HEK293 (cell line): ENCODE data around the gene BEX2.

Experiments
- CTCF ChIA-PET: fragments of 350-600 bp; formaldehyde crosslinking; extraction: SDS; loops from one replicate; lab custom pipeline; 2021; ENCODE audit warnings: antibody characterized with exemption; lab: Yijun Ruan, JAX
- POLR2A ChIA-PET: fragments of 300-600 bp; formaldehyde crosslinking; extraction: SDS; loops from one replicate; lab custom pipeline; 2020; ENCODE audit warnings: antibody characterized with exemption, inconsistent platforms; lab: Yijun Ruan, JAX
- H3K27ac ChIP-seq: fragments of 200-500 bp; sonication (Bioruptor generic); 2 replicates; pipeline ENCODE4 v1.5.1; 2014; ENCODE audit warnings: low read depth, low read length, control low read depth, inconsistent platforms; ENCODE audit errors: extremely low read depth
- H3K36me3 ChIP-seq, 2 experiments: fragments of 200-500 bp in 1 of 2; sonication (Bioruptor generic) in 1 of 2; 1 replicate in 1 of 2; 2 replicates in 1 of 2; pipeline ENCODE4 v1.5.1; 2014 to 2017; ENCODE audit warnings: inconsistent platforms in 2 of 2, low read length in 2 of 2; ENCODE audit not compliant: control insufficient read depth in 2 of 2, insufficient read depth in 1 of 2
- H3K4me1 ChIP-seq: fragments of 200-500 bp; sonication (Bioruptor generic); 2 replicates; pipeline ENCODE4 v1.5.1; 2014; ENCODE audit warnings: mild to moderate bottlenecking, low read length, inconsistent platforms; ENCODE audit not compliant: control insufficient read depth, insufficient read depth
- H3K4me3 ChIP-seq: 2 replicates; pipeline ENCODE4 v1.5.1; 2011; ENCODE audit warnings: low read depth, mild to moderate bottlenecking, control low read depth, low read length, moderate library complexity
- H3K9me3 ChIP-seq: fragments of 200-500 bp; sonication (Bioruptor generic); 2 replicates; pipeline ENCODE4 v1.5.1; 2014; ENCODE audit warnings: low read depth, low read length, inconsistent platforms; ENCODE audit not compliant: control insufficient read depth, insufficient read depth
- GLIS1 ChIP-seq: fragments of 450-650 bp; formaldehyde crosslinking; IDR thresholded peaks from 2 replicates; pipeline ENCODE4 v1.5.1; 2016; ENCODE audit warnings: missing biosample characterization, missing genetic modification characterization
- SP7 ChIP-seq: fragments of 450-650 bp; formaldehyde crosslinking; IDR thresholded peaks from 2 replicates; pipeline ENCODE4 v1.5.1; 2016; ENCODE audit warnings: missing biosample characterization, missing genetic modification characterization
- ZBTB21 ChIP-seq: fragments of 450-650 bp; formaldehyde crosslinking; IDR thresholded peaks from 2 replicates; pipeline ENCODE4 v1.5.1; 2017; ENCODE audit warnings: missing biosample characterization, missing genetic modification characterization
- ZBTB48 ChIP-seq: fragments of 450-650 bp; formaldehyde crosslinking; IDR thresholded peaks from 2 replicates; pipeline ENCODE4 v1.5.1; 2016; ENCODE audit warnings: missing biosample characterization, missing genetic modification characterization
- ZBTB7A ChIP-seq: fragments of 450-650 bp; formaldehyde crosslinking; IDR thresholded peaks from 2 replicates; pipeline ENCODE4 v1.5.1; 2016; ENCODE audit warnings: low read depth, missing biosample characterization, missing genetic modification characterization
- ZBTB8A ChIP-seq: fragments of 450-650 bp; formaldehyde crosslinking; IDR thresholded peaks from 2 replicates; pipeline ENCODE4 v1.5.1; 2016; ENCODE audit warnings: missing biosample characterization, missing genetic modification characterization
- ZFP69B ChIP-seq: fragments of 450-650 bp; formaldehyde crosslinking; IDR thresholded peaks from 2 replicates; pipeline ENCODE4 v1.5.1; 2016; ENCODE audit warnings: missing biosample characterization, missing genetic modification characterization
- ZIC2 ChIP-seq: fragments of 450-650 bp; formaldehyde crosslinking; IDR thresholded peaks from 2 replicates; pipeline ENCODE4 v1.5.1; 2016; ENCODE audit warnings: missing biosample characterization, missing genetic modification characterization
- ZNF140 ChIP-seq: fragments of 450-650 bp; formaldehyde crosslinking; IDR thresholded peaks from 2 replicates; pipeline ENCODE4 v1.5.1; 2016; ENCODE audit warnings: missing biosample characterization, missing genetic modification characterization
- ZNF19 ChIP-seq: fragments of 450-650 bp; formaldehyde crosslinking; IDR thresholded peaks from 2 replicates; pipeline ENCODE4; 2016; ENCODE audit warnings: missing biosample characterization, missing genetic modification characterization, low read depth
- ZNF211 ChIP-seq: fragments of 450-650 bp; formaldehyde crosslinking; IDR thresholded peaks from 2 replicates; pipeline ENCODE4 v1.5.1; 2016; ENCODE audit warnings: low read depth, missing biosample characterization, missing genetic modification characterization
- ZNF335 ChIP-seq: fragments of 450-650 bp; formaldehyde crosslinking; conservative IDR thresholded peaks from 2 replicates; pipeline ENCODE4 v1.5.1; 2016; ENCODE audit warnings: missing biosample characterization, missing genetic modification characterization
- ZNF354C ChIP-seq: fragments of 450-650 bp; formaldehyde crosslinking; IDR thresholded peaks from 2 replicates; pipeline ENCODE4 v1.5.1; 2016; ENCODE audit warnings: missing biosample characterization, missing genetic modification characterization, low read depth, borderline replicate concordance
- ZNF366 ChIP-seq: fragments of 450-650 bp; formaldehyde crosslinking; conservative IDR thresholded peaks from 2 replicates; pipeline ENCODE4 v1.5.1; 2016; ENCODE audit warnings: missing biosample characterization, missing genetic modification characterization
- ZNF433 ChIP-seq: fragments of 450-650 bp; formaldehyde crosslinking; IDR thresholded peaks from 2 replicates; pipeline ENCODE4 v1.5.1; 2016; ENCODE audit warnings: missing biosample characterization, missing genetic modification characterization, low read depth
- ZNF48 ChIP-seq: fragments of 450-650 bp; formaldehyde crosslinking; IDR thresholded peaks from 2 replicates; pipeline ENCODE4 v1.5.1; 2016; ENCODE audit warnings: missing biosample characterization, missing genetic modification characterization
- ZNF530 ChIP-seq: fragments of 450-650 bp; formaldehyde crosslinking; IDR thresholded peaks from 2 replicates; pipeline ENCODE4 v1.5.1; 2016; ENCODE audit warnings: low read depth, missing biosample characterization, missing genetic modification characterization
- ZNF555 ChIP-seq: fragments of 450-650 bp; formaldehyde crosslinking; conservative IDR thresholded peaks from 2 replicates; pipeline ENCODE4 v1.5.1; 2017; ENCODE audit warnings: missing biosample characterization, mild to moderate bottlenecking, missing genetic modification characterization, inconsistent platforms
- ZNF629 ChIP-seq: fragments of 450-650 bp; formaldehyde crosslinking; IDR thresholded peaks from 2 replicates; pipeline ENCODE4 v1.5.1; 2017; ENCODE audit warnings: missing biosample characterization, missing genetic modification characterization
- ZSCAN23 ChIP-seq: fragments of 450-650 bp; formaldehyde crosslinking; IDR thresholded peaks from 2 replicates; pipeline ENCODE4 v1.5.1; 2016; ENCODE audit warnings: missing biosample characterization, missing genetic modification characterization
- TF ChIP-seq, protein P1 (sequence below): fragments of 450-650 bp; formaldehyde crosslinking; IDR thresholded peaks from 2 replicates; pipeline ENCODE4 v1.5.1; 2016; ENCODE audit warnings: missing biosample characterization, missing genetic modification characterization
- TF ChIP-seq, protein P2 (sequence below): fragments of 450-650 bp; IDR thresholded peaks from 2 replicates; pipeline ENCODE4 v1.5.1; 2018; ENCODE audit warnings: missing biosample characterization, missing genetic modification characterization
- TF ChIP-seq, protein P3 (sequence below): fragments of 450-650 bp; formaldehyde crosslinking; IDR thresholded peaks from 2 replicates; pipeline ENCODE4 v1.5.1; 2016; ENCODE audit warnings: missing biosample characterization, missing genetic modification characterization
- TF ChIP-seq, protein P4 (sequence below): fragments of 450-650 bp; formaldehyde crosslinking; IDR thresholded peaks from 2 replicates; pipeline ENCODE4; 2016; ENCODE audit warnings: missing biosample characterization, missing genetic modification characterization
- TF ChIP-seq, protein P5 (sequence below): fragments of 450-650 bp; formaldehyde crosslinking; IDR thresholded peaks from 2 replicates; pipeline ENCODE4 v1.5.1; 2017; ENCODE audit warnings: missing biosample characterization, mild to moderate bottlenecking, missing genetic modification characterization, moderate library complexity
- TF ChIP-seq, protein P6 (sequence below): fragments of 450-650 bp; formaldehyde crosslinking; optimal IDR thresholded peaks from 2 replicates; pipeline ENCODE3; 2016; ENCODE audit warnings: missing biosample characterization, mild to moderate bottlenecking, missing genetic modification characterization
- TF ChIP-seq, protein P7 (sequence below): fragments of 450-650 bp; formaldehyde crosslinking; IDR thresholded peaks from 2 replicates; pipeline ENCODE4 v1.5.1; 2016; ENCODE audit warnings: missing biosample characterization, missing genetic modification characterization

BEX2 gene

DNA sequence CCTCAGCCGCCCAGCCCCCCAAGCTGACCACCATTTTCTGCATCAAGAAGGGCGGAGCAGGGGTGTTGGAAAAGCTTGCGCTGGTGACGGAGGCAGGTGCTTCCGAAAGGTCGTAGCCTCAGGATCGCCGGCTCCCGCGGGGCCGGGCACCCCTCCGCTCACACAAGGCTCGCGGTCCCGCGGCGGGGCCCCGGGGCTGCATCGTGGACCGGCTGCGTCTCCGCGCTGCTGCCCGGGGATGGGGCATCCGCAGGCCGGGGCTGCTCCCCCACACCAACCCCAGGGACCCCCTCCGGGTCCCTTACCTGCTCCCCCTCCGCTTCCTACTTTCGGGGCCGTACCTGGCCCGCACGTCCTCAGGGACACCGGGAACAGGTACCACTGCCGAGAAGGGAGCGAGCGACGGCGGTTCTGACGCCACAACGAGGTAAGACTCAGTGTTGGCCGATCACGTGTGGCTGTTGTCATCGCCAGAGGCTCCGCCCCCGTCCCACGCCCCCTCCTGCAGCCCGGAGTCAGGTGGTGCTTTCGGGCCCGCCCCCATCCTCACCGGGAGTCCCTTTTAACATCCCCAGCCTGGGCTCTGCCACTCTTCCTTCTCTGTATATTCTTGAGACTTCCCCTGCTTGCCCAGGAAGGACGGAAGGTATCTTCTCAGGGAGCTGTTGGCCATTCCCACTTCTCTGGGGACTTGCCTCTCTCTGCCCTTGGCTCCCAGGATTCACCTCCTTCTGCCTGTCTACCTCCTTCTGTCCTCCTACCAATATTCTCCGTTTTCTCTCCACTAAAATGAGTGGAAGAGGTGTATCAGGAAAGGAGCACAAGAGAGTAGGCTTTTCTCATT is at the start of gene BEX2:
Gene BEX2, minus strand, starts transcription at position 436 of the 844 bp plus-strand sequence. CDS start 1,014 bp downstream, outside the sequence.
- POLR2A ChIA-PET = interaction anchor here (0.6 kb wide), 1 partner anchor 57 kb away, joined by 3 read pairs; no protein-coding TSS in a partner anchor
- peak within 1 kb of the TSS; percentile 55 for H3K4me3 ChIP-seq
- peak; percentile 70; the same call in 1 of the 2 replicates for TF ChIP-seq ZBTB21 (tag by site-specific recombination)
- TF ChIP-seq, protein P1, sequence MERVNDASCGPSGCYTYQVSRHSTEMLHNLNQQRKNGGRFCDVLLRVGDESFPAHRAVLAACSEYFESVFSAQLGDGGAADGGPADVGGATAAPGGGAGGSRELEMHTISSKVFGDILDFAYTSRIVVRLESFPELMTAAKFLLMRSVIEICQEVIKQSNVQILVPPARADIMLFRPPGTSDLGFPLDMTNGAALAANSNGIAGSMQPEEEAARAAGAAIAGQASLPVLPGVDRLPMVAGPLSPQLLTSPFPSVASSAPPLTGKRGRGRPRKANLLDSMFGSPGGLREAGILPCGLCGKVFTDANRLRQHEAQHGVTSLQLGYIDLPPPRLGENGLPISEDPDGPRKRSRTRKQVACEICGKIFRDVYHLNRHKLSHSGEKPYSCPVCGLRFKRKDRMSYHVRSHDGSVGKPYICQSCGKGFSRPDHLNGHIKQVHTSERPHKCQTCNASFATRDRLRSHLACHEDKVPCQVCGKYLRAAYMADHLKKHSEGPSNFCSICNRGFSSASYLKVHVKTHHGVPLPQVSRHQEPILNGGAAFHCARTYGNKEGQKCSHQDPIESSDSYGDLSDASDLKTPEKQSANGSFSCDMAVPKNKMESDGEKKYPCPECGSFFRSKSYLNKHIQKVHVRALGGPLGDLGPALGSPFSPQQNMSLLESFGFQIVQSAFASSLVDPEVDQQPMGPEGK = peak; percentile 79
- no peak for TF ChIP-seq ZNF530 (tag by site-specific recombination)
- no peak for TF ChIP-seq ZSCAN23 (tag by site-specific recombination)
- no peak for TF ChIP-seq ZNF140 (tag by site-specific recombination)
- TF ChIP-seq ZBTB7A (tag by site-specific recombination) = no peak
- 0 out of 2 replicates have a peak, but pooled peaks have one; percentile 22 for TF ChIP-seq ZBTB48
- no peak for TF ChIP-seq ZNF555
- no peak for TF ChIP-seq ZIC2 (tag by site-specific recombination)
- TF ChIP-seq GLIS1 (tag by site-specific recombination) = peak; percentile 79
- TF ChIP-seq ZNF629 (tag by site-specific recombination) = peak; percentile 91
- no peak for TF ChIP-seq ZNF48 (tag by site-specific recombination)
- TF ChIP-seq ZNF19 = no peak
- TF ChIP-seq, protein P2, sequence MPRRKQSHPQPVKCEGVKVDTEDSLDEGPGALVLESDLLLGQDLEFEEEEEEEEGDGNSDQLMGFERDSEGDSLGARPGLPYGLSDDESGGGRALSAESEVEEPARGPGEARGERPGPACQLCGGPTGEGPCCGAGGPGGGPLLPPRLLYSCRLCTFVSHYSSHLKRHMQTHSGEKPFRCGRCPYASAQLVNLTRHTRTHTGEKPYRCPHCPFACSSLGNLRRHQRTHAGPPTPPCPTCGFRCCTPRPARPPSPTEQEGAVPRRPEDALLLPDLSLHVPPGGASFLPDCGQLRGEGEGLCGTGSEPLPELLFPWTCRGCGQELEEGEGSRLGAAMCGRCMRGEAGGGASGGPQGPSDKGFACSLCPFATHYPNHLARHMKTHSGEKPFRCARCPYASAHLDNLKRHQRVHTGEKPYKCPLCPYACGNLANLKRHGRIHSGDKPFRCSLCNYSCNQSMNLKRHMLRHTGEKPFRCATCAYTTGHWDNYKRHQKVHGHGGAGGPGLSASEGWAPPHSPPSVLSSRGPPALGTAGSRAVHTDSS (tag by site-specific recombination) = no peak
- no peak for TF ChIP-seq ZNF433 (tag by site-specific recombination)
- no peak for TF ChIP-seq ZBTB8A (tag by site-specific recombination)
- TF ChIP-seq ZNF335 (tag by site-specific recombination) = peak; percentile 33; the same call in 1 of the 2 replicates
- no peak for TF ChIP-seq ZFP69B (tag by site-specific recombination)
- peak; percentile 57; the same call in 1 of the 2 replicates for TF ChIP-seq ZNF366 (tag by site-specific recombination)
- TF ChIP-seq, protein P3, sequence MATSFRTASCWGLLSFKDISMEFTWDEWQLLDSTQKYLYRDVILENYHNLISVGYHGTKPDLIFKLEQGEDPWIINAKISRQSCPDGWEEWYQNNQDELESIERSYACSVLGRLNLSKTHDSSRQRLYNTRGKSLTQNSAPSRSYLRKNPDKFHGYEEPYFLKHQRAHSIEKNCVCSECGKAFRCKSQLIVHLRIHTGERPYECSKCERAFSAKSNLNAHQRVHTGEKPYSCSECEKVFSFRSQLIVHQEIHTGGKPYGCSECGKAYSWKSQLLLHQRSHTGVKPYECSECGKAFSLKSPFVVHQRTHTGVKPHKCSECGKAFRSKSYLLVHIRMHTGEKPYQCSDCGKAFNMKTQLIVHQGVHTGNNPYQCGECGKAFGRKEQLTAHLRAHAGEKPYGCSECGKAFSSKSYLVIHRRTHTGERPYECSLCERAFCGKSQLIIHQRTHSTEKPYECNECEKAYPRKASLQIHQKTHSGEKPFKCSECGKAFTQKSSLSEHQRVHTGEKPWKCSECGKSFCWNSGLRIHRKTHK = no peak
- TF ChIP-seq, protein P4, sequence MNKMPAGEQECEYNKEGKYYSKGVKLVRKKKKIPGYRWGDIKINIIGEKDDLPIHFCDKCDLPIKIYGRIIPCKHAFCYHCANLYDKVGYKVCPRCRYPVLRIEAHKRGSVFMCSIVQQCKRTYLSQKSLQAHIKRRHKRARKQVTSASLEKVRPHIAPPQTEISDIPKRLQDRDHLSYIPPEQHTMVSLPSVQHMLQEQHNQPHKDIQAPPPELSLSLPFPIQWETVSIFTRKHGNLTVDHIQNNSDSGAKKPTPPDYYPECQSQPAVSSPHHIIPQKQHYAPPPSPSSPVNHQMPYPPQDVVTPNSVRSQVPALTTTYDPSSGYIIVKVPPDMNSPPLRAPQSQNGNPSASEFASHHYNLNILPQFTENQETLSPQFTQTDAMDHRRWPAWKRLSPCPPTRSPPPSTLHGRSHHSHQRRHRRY = no peak
- TF ChIP-seq ZNF211 = no peak
- TF ChIP-seq, protein P5, sequence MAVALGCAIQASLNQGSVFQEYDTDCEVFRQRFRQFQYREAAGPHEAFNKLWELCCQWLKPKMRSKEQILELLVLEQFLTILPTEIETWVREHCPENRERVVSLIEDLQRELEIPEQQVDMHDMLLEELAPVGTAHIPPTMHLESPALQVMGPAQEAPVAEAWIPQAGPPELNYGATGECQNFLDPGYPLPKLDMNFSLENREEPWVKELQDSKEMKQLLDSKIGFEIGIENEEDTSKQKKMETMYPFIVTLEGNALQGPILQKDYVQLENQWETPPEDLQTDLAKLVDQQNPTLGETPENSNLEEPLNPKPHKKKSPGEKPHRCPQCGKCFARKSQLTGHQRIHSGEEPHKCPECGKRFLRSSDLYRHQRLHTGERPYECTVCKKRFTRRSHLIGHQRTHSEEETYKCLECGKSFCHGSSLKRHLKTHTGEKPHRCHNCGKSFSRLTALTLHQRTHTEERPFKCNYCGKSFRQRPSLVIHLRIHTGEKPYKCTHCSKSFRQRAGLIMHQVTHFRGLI (tag by site-specific recombination) = no peak
- no peak for TF ChIP-seq SP7
- TF ChIP-seq, protein P6, sequence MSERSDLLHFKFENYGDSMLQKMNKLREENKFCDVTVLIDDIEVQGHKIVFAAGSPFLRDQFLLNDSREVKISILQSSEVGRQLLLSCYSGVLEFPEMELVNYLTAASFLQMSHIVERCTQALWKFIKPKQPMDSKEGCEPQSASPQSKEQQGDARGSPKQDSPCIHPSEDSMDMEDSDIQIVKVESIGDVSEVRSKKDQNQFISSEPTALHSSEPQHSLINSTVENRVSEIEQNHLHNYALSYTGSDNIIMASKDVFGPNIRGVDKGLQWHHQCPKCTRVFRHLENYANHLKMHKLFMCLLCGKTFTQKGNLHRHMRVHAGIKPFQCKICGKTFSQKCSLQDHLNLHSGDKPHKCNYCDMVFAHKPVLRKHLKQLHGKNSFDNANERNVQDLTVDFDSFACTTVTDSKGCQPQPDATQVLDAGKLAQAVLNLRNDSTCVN = peak; percentile 61
- TF ChIP-seq, protein P7, sequence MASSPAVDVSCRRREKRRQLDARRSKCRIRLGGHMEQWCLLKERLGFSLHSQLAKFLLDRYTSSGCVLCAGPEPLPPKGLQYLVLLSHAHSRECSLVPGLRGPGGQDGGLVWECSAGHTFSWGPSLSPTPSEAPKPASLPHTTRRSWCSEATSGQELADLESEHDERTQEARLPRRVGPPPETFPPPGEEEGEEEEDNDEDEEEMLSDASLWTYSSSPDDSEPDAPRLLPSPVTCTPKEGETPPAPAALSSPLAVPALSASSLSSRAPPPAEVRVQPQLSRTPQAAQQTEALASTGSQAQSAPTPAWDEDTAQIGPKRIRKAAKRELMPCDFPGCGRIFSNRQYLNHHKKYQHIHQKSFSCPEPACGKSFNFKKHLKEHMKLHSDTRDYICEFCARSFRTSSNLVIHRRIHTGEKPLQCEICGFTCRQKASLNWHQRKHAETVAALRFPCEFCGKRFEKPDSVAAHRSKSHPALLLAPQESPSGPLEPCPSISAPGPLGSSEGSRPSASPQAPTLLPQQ (tag by site-specific recombination) = 0 out of 2 replicates have a peak, but pooled peaks have one; percentile 38
- TF ChIP-seq ZNF354C (tag by site-specific recombination) = no peak

More for the DNA sequence above, at the start of gene BEX2:
- no peaks in the 10 kb centered on the region for H3K4me1 ChIP-seq
- no peak within 1 kb of the TSS; the same call in 1 of the 2 replicates for H3K27ac ChIP-seq
- H3K36me3 ChIP-seq = no peaks in the 10 kb centered on the region
- CTCF ChIA-PET = no interaction called here
- no peaks in the 10 kb centered on the region for H3K9me3 ChIP-seq
